ENCODE results near the gene CDC42BPB. TPM values are rescaled to one million over a fixed set of nuclear protein-coding genes. Genes with fewer than 3 reads are reported as not detected.

Gene CDC42BPB
- total RNA-seq, 2 experiments from 2014 or later, result 6.6 to 7.6 TPM

- TF ChIP-seq CTCF (IDR thresholded peaks at IDR 0.05), result no peak
- no peaks in the 10 kb centered on the region for H3K4me1 Mint-ChIP-seq (ENCODE audit: low read depth)
- POLR2A ChIA-PET, result no interaction called here
- H3K27ac Mint-ChIP-seq, result no peak overlapping the region
- H3K27me3 Mint-ChIP-seq, result no peaks in the 10 kb centered on the region
- Histone ChIP-seq H3K27ac (ENCODE audit: low read depth in 1 of 2, low read length in 2 of 2) (no peak overlapping the region), H3K27me3 (ENCODE audit: control insufficient read depth in 1 of 2, insufficient read depth in 2 of 2, low read length in 2 of 2) (no peaks in the 10 kb centered on the region), H3K9me3 (ENCODE audit: control insufficient read depth in 1 of 2, insufficient read depth in 1 of 2, low read length in 2 of 2) (peaks cover 15% of the 10 kb centered on the region in 2 experiments), H3K36me3 (ENCODE audit: insufficient read depth, low read length) (no peaks in the 10 kb centered on the region), H3K4me3 (ENCODE audit: low read length) (no peak overlapping the region), H3K4me1 (ENCODE audit: insufficient read depth, low read length) (no peaks in the 10 kb centered on the region)
- CTCF ChIA-PET, result no interaction called here
- DNase-seq (no peak), ATAC-seq (ENCODE audit: poor library complexity) (no peak)
- no peak overlapping the region for H3K4me3 Mint-ChIP-seq
- intact Hi-C loops (cut with DNase I, micrococcal nuclease), result no loop called here
- peaks cover 58% of the 10 kb centered on the region for H3K36me3 Mint-ChIP-seq (ENCODE audit: low read depth)
- peaks cover 10% of the 10 kb centered on the region for H3K9me3 Mint-ChIP-seq
Measured at GRCh38 chr14:102984336-102985102, 72.8 kb downstream of the CDC42BPB start.

DNA sequence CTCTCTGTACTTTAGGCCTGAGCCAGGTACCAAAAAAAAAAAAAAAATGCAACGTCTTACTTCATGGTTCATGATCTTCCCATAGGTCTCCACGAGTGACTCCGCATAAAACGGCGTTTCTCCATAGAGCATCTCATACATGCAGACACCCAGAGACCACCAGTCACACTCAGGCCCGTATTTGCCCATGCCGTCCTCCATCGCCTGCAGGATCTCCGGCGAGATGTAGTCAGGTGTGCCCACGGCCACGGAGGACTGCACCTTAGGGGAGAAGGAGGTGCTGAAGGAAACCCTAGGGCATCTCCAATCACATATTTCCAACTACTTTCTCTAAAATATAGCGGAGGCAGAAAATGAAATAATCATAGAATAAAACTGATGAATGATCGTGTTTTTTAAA is 73.9 kb downstream of the CDC42BPB start:
- no peaks in the 10 kb centered on the region for H3K4me1 ChIP-seq (ENCODE audit: insufficient read depth, low read length)
- ATAC-seq (ENCODE audit: poor library complexity) (no peak), DNase-seq (no peak)
- Mint-ChIP-seq H3K36me3 (ENCODE audit: low read depth) (peaks cover 48% of the 10 kb centered on the region), H3K9me3 (peaks cover 8% of the 10 kb centered on the region), H3K27ac (no peak overlapping the region), H3K4me3 (no peak overlapping the region), H3K27me3 (no peaks in the 10 kb centered on the region), H3K4me1 (ENCODE audit: low read depth) (no peaks in the 10 kb centered on the region)
- ChIA-PET CTCF (no interaction called here), POLR2A (no interaction called here)
- intact Hi-C loops (cut with DNase I, micrococcal nuclease), result no loop called here
- H3K4me3 ChIP-seq (ENCODE audit: low read length), result no peak overlapping the region
- no peaks in the 10 kb centered on the region for H3K27me3 ChIP-seq (ENCODE audit: control insufficient read depth in 1 of 2, insufficient read depth in 2 of 2, low read length in 2 of 2)
- peaks cover 13 to 15% of the 10 kb centered on the region in 2 experiments for H3K9me3 ChIP-seq (ENCODE audit: control insufficient read depth in 1 of 2, insufficient read depth in 1 of 2, low read length in 2 of 2)
- no peak for TF ChIP-seq CTCF (IDR thresholded peaks at IDR 0.05)
- no peaks in the 10 kb centered on the region for H3K36me3 ChIP-seq (ENCODE audit: insufficient read depth, low read length)
- no peak overlapping the region for H3K27ac ChIP-seq (ENCODE audit: low read depth in 1 of 2, low read length in 2 of 2)

GRCh38 chr14:102982852-102983470 is 74.4 kb downstream of the CDC42BPB start:
- Histone ChIP-seq H3K9me3 (ENCODE audit: control insufficient read depth in 1 of 2, insufficient read depth in 1 of 2, low read length in 2 of 2) (peaks cover 10 to 13% of the 10 kb centered on the region in 2 experiments), H3K4me1 (ENCODE audit: insufficient read depth, low read length) (no peaks in the 10 kb centered on the region), H3K27ac (ENCODE audit: low read depth in 1 of 2, low read length in 2 of 2) (no peak overlapping the region), H3K4me3 (ENCODE audit: low read length) (no peak overlapping the region), H3K36me3 (ENCODE audit: insufficient read depth, low read length) (no peaks in the 10 kb centered on the region), H3K27me3 (ENCODE audit: control insufficient read depth in 1 of 2, insufficient read depth in 2 of 2, low read length in 2 of 2) (no peaks in the 10 kb centered on the region)
- Mint-ChIP-seq H3K4me1 (ENCODE audit: low read depth) (no peaks in the 10 kb centered on the region), H3K9me3 (peaks cover 5% of the 10 kb centered on the region), H3K27ac (no peak overlapping the region), H3K27me3 (no peaks in the 10 kb centered on the region), H3K36me3 (ENCODE audit: low read depth) (peaks cover 47% of the 10 kb centered on the region), H3K4me3 (no peak overlapping the region)
- CTCF ChIA-PET, result no interaction called here
- TF ChIP-seq CTCF (IDR thresholded peaks at IDR 0.05), result no peak
- no peak for ATAC-seq (ENCODE audit: poor library complexity)
- intact Hi-C loops (cut with DNase I, micrococcal nuclease), result no loop called here
- DNase-seq, result no peak
- POLR2A ChIA-PET, result no interaction called here
